ENCODE data around the gene DYRK4. TPM values are rescaled to one million over a fixed set of nuclear protein-coding genes. Genes with fewer than 3 reads are reported as not detected.

DYRK4 gene
- total and polyA plus RNA-seq, 11 donors, result 21.4 to 52.5 (median 31.1) TPM

GRCh38 chr12:4587108-4587507, 25.1 kb downstream of the DYRK4 start:
- TF ChIP-seq CTCF (IDR thresholded peaks at IDR 0.05), result no peak
- TF ChIP-seq POLR2A (IDR thresholded peaks at IDR 0.05), result no peak
- WGBS, 4 donors, result 65 to 70% (median 66%) methylated on average over 9 of the region's 9 CpGs
- Histone ChIP-seq H3K4me1 (no peaks in the 10 kb centered on the region), H3K27ac (no peak overlapping the region), H3K27me3 (peaks cover 0 to 7% (median 0%) of the 10 kb centered on the region in 9 donors), H3K4me3 (no peak overlapping the region), H3K36me3 (no peaks in the 10 kb centered on the region), H3K9me3 (no peaks in the 10 kb centered on the region)
- ATAC-seq (no peak), DNase-seq (no peak)
- intact Hi-C loops (cut with DNase I), result no loop called here

- peaks cover 0 to 7% (median 0%) of the 10 kb centered on the region in 9 donors for H3K27me3 ChIP-seq
- ATAC-seq, result no peak
- TF ChIP-seq CTCF (IDR thresholded peaks at IDR 0.05) (no peak), POLR2A (IDR thresholded peaks at IDR 0.05) (no peak)
- H3K4me1 ChIP-seq, result no peaks in the 10 kb centered on the region
- H3K36me3 ChIP-seq, result no peaks in the 10 kb centered on the region
- DNase-seq, result no peak
- 93 to 97% (median 96%) methylated on average over 3 of the region's 3 CpGs for WGBS, 4 donors
- H3K4me3 ChIP-seq, result no peak overlapping the region
- intact Hi-C loops (cut with DNase I), result no loop called here
- H3K9me3 ChIP-seq, result no peaks in the 10 kb centered on the region
- no peak overlapping the region for H3K27ac ChIP-seq
Measured at GRCh38 chr12:4588916-4589315, 26.9 kb downstream of the DYRK4 start.

- intact Hi-C loops (cut with DNase I), result no loop called here
- no peak overlapping the region for H3K4me3 ChIP-seq
- DNase-seq, result no peak
- no peak for ATAC-seq
- H3K36me3 ChIP-seq, result no peaks in the 10 kb centered on the region
- H3K27me3 ChIP-seq, result peaks cover 0 to 7% (median 0%) of the 10 kb centered on the region in 9 donors
- H3K4me1 ChIP-seq, result no peaks in the 10 kb centered on the region
- 60 to 91% (median 82%) methylated on average over 2 of the region's 2 CpGs for WGBS, 4 donors
- no peak overlapping the region for H3K27ac ChIP-seq
- no peaks in the 10 kb centered on the region for H3K9me3 ChIP-seq
- TF ChIP-seq POLR2A (IDR thresholded peaks at IDR 0.05) (no peak), CTCF (IDR thresholded peaks at IDR 0.05) (no peak)
Measured at GRCh38 chr12:4589941-4590340, 27.9 kb downstream of the DYRK4 start.

GRCh38 chr12:4591180-4591687, 29.2 kb downstream of the DYRK4 start:
- 62 to 78% (median 69%) methylated on average over 7 of the region's 7 CpGs for WGBS, 4 donors
- Histone ChIP-seq H3K27ac (no peak overlapping the region), H3K9me3 (no peaks in the 10 kb centered on the region), H3K4me1 (no peaks in the 10 kb centered on the region), H3K27me3 (peaks cover 0 to 7% (median 0%) of the 10 kb centered on the region in 9 donors), H3K36me3 (no peaks in the 10 kb centered on the region), H3K4me3 (no peak overlapping the region)
- intact Hi-C loops (cut with DNase I), result no loop called here
- ATAC-seq (no peak), DNase-seq (no peak)
- TF ChIP-seq CTCF (IDR thresholded peaks at IDR 0.05) (no peak), POLR2A (IDR thresholded peaks at IDR 0.05) (no peak)

All from heart left ventricle (tissue), 16 donors.